H1 (cell line): ENCODE results near the gene GALNT2. TPM values are rescaled to one million over a fixed set of nuclear protein-coding genes. Genes with fewer than 3 reads are reported as not detected.

ENCODE experiments used
- CTCF ChIA-PET: fragments of 300-600 bp; sonication (Branson Sonifier 250); formaldehyde crosslinking; loops from one replicate; lab custom pipeline; 2021; ENCODE audit not compliant: partially characterized antibody; lab: Charles Lee
- POLR2A ChIA-PET: fragments of 300-600 bp; sonication (Branson Sonifier 250); formaldehyde crosslinking; loops from one replicate; lab custom pipeline; 2021; ENCODE audit warnings: inconsistent platforms; ENCODE audit not compliant: partially characterized antibody; lab: Charles Lee
- DNase-seq, 2 experiments: peaks; one replicate each; pipeline versions ENCODE4 v3.0.0 to v3.0.0-alpha.2; 2010 to 2022; ENCODE audit warnings: low spot score in 2 of 2, low read depth in 1 of 2, mixed read lengths in 1 of 2
- FAIRE-seq: peaks from 2 replicates; lab custom pipeline; 2011; peaks lifted over from hg19 to GRCh38; lab: Jason Lieb, UNC
- H2AFZ ChIP-seq: 2 replicates; pipeline ENCODE4 v1.8.1; 2012; ENCODE audit warnings: low read length, inconsistent platforms
- H2AK5ac ChIP-seq: 2 replicates; pipeline ENCODE4 v1.6.1; 2013; ENCODE audit warnings: low read depth, low read length
- H2BK120ac ChIP-seq: replicated peaks from 2 replicates; pipeline ENCODE3; 2013; ENCODE audit warnings: low read depth, low read length, inconsistent platforms
- H2BK12ac ChIP-seq: 2 replicates; pipeline ENCODE4 v1.6.1; 2013; ENCODE audit warnings: low read depth, low read length
- H2BK15ac ChIP-seq: 2 replicates; pipeline ENCODE4 v1.6.1; 2013; ENCODE audit warnings: low read length
- H2BK20ac ChIP-seq: 2 replicates; pipeline ENCODE4 v1.6.1; 2013; ENCODE audit warnings: low read length
- H2BK5ac ChIP-seq: 2 replicates; pipeline ENCODE4 v1.6.1; 2013; ENCODE audit warnings: low read depth, low read length
- H3K14ac ChIP-seq: 2 replicates; pipeline ENCODE4 v1.6.1; 2013; ENCODE audit warnings: inconsistent platforms; ENCODE audit not compliant: insufficient read length
- H3K18ac ChIP-seq: 2 replicates; pipeline ENCODE4 v1.6.1; 2013; ENCODE audit warnings: low read length; ENCODE audit errors: extremely low read depth
- H3K23ac ChIP-seq: 2 replicates; pipeline ENCODE4 v1.6.1; 2013; ENCODE audit warnings: inconsistent platforms; ENCODE audit not compliant: insufficient read length
- H3K23me2 ChIP-seq: 2 replicates; pipeline ENCODE4 v1.6.1; 2013; ENCODE audit warnings: low read depth, low read length
- H3K27ac ChIP-seq: 2 replicates; pipeline ENCODE4 v1.6.1; 2011; ENCODE audit warnings: low read depth, low read length, inconsistent platforms
- H3K27me3 ChIP-seq, 4 experiments: replicated peaks in 1 of 4; 1 replicate in 1 of 4; 2 replicates in 3 of 4; pipeline versions ENCODE4 v1.6.1 to v1.8.1; 2011 to 2013; ENCODE audit warnings: low read length in 3 of 4, mild to moderate bottlenecking in 3 of 4, inconsistent platforms in 2 of 4, mixed read lengths in 2 of 4, moderate library complexity in 1 of 4; ENCODE audit not compliant: control insufficient read depth in 3 of 4, insufficient read depth in 3 of 4; ENCODE audit errors: extremely low read depth in 1 of 4
- H3K36me3 ChIP-seq, 4 experiments: 2 replicates each; pipeline versions ENCODE4 v1.6.1 to v1.8.1; 2011 to 2013; ENCODE audit warnings: mild to moderate bottlenecking in 4 of 4, low read length in 3 of 4, moderate library complexity in 2 of 4, control low read depth in 1 of 4, inconsistent platforms in 1 of 4; ENCODE audit not compliant: insufficient read depth in 4 of 4, control insufficient read depth in 2 of 4
- H3K4ac ChIP-seq: replicated peaks from 2 replicates; pipeline ENCODE3; 2013; ENCODE audit warnings: low read length, low read depth, mixed read lengths, inconsistent platforms; ENCODE audit not compliant: insufficient read length
- H3K4me1 ChIP-seq, 4 experiments: replicated peaks in 1 of 4; 1 replicate in 1 of 4; 2 replicates in 3 of 4; pipeline versions ENCODE4 v1.6.1 to v1.8.1; 2011 to 2013; ENCODE audit warnings: low read length in 3 of 4, inconsistent platforms in 2 of 4, mixed read lengths in 1 of 4; ENCODE audit not compliant: insufficient read depth in 4 of 4, control insufficient read depth in 3 of 4
- H3K4me2 ChIP-seq, 2 experiments: 2 replicates each; pipeline versions ENCODE4 v1.6.1 to v1.8.1; 2011 to 2013; ENCODE audit warnings: low read depth in 2 of 2, low read length in 2 of 2, control low read depth in 1 of 2, inconsistent platforms in 1 of 2, mild to moderate bottlenecking in 1 of 2; ENCODE audit not compliant: insufficient read depth in 1 of 2
- H3K4me3 ChIP-seq, 4 experiments: fragments of 200-600, 300-600 bp in 1 of 4; sonication (generic), shearing (Covaris generic), sonication (Bioruptor Twin) in 1 of 4; 2 replicates each; pipeline versions ENCODE4 v1.5.1 to v1.8.1; 2011 to 2016; ENCODE audit warnings: low read length in 4 of 4, low read depth in 3 of 4, control low read depth in 2 of 4, inconsistent platforms in 2 of 4, mild to moderate bottlenecking in 2 of 4, mixed read lengths in 1 of 4, moderate library complexity in 1 of 4; ENCODE audit not compliant: insufficient read depth in 2 of 4; ENCODE audit errors: extremely low read depth in 1 of 4
- H3K56ac ChIP-seq: replicated peaks from 2 replicates; pipeline ENCODE3; 2013; ENCODE audit warnings: low read depth, mild to moderate bottlenecking, mixed read lengths, low read length, inconsistent platforms; ENCODE audit not compliant: insufficient read length
- H3K79me1 ChIP-seq: 2 replicates; pipeline ENCODE4 v1.6.1; 2013; ENCODE audit warnings: low read depth, low read length, control low read depth
- H3K79me2 ChIP-seq, 2 experiments: 2 replicates each; pipeline versions ENCODE4 v1.6.1 to v1.8.1; 2012 to 2013; ENCODE audit warnings: low read length in 2 of 2, mild to moderate bottlenecking in 2 of 2, inconsistent platforms in 1 of 2; ENCODE audit not compliant: insufficient read depth in 2 of 2, control insufficient read depth in 1 of 2
- H3K9ac ChIP-seq, 4 experiments: replicated peaks in 1 of 4; 1 replicate in 1 of 4; 2 replicates in 3 of 4; pipeline versions ENCODE4 v1.6.1 to v1.8.1; 2011 to 2013; ENCODE audit warnings: low read depth in 3 of 4, low read length in 3 of 4, control low read depth in 2 of 4, mild to moderate bottlenecking in 2 of 4, moderate library complexity in 2 of 4, inconsistent platforms in 1 of 4; ENCODE audit errors: extremely low read depth in 1 of 4
- H3K9me3 ChIP-seq, 2 experiments: 2 replicates each; pipeline versions ENCODE4 v1.6.1 to v1.8.1; 2012 to 2013; ENCODE audit warnings: mild to moderate bottlenecking in 2 of 2, moderate library complexity in 2 of 2, control low read depth in 1 of 2, inconsistent platforms in 1 of 2, low read depth in 1 of 2, low read length in 1 of 2, mixed read lengths in 1 of 2; ENCODE audit not compliant: insufficient read depth in 2 of 2
- H4K20me1 ChIP-seq, 2 experiments: replicated peaks in 1 of 2; 2 replicates each; pipeline versions ENCODE3 to v1.8.1; 2011 to 2013; ENCODE audit warnings: inconsistent platforms in 2 of 2, low read length in 2 of 2, mild to moderate bottlenecking in 1 of 2; ENCODE audit not compliant: insufficient read depth in 2 of 2, control insufficient read depth in 1 of 2
- H4K5ac ChIP-seq: 2 replicates; pipeline ENCODE4 v1.6.1; 2013; ENCODE audit warnings: low read length, low read depth, mixed read lengths, inconsistent platforms; ENCODE audit not compliant: insufficient read length
- H4K8ac ChIP-seq: 2 replicates; pipeline ENCODE4 v1.8.0; 2013; ENCODE audit warnings: mild to moderate bottlenecking, moderate library complexity, low read length, inconsistent platforms; ENCODE audit not compliant: insufficient read depth; ENCODE audit errors: extremely low read depth
- H4K91ac ChIP-seq: replicated peaks from 2 replicates; pipeline ENCODE3; 2013; ENCODE audit warnings: low read length, mixed read lengths, inconsistent platforms; ENCODE audit not compliant: insufficient read length
- TEAD4 ChIP-seq: IDR thresholded peaks from 2 replicates; pipeline ENCODE4 v1.6.1; 2012; ENCODE audit warnings: low read depth, low read length, inconsistent platforms, mixed read lengths
- WGBS, 2 experiments: shearing (Covaris generic) in 1 of 2; methylation state at CpG; one replicate each; pipeline versions ENCODE4 v1.1.6 to v1.1.7; 2013 to 2015; ENCODE audit warnings: low lambda C conversion rate in 2 of 2, mixed read lengths in 2 of 2, inconsistent platforms in 1 of 2, low coverage in 1 of 2, missing lambda C conversion rate in 1 of 2; ENCODE audit not compliant: insufficient replicate concordance in 2 of 2, insufficient coverage in 1 of 2, insufficient read length in 1 of 2; ENCODE audit errors: extremely low coverage in 1 of 2, missing lambda C conversion rate in 1 of 2; 5-methylcytosine and 5-hydroxymethylcytosine counted together
- polyA plus RNA-seq, 7 experiments: library from polyadenylated mRNA; depleted of rRNA in 3 of 7; stranded (reverse) in 5 of 7; unstranded in 2 of 7; fragments of >200 nt in 5 of 7; fragments of 200-250 nt in 2 of 7; gene quantifications; 1 replicate in 5 of 7; 2 replicates in 1 of 7; 4 replicates in 1 of 7; pipeline versions ENCODE4 v1.2.1 to v1.2.3, GENCODE V29; 2011 to 2013; ENCODE audit warnings: missing spikeins in 2 of 7, mixed read lengths in 2 of 7
- total RNA-seq: library from RNA; stranded (reverse); fragmentation: NEBNext Ultra II Directional; extraction: Animal tissue kit (Norgen Biotek cat#: 25700); gene quantifications from 2 replicates; pipeline ENCODE4 v1.2.1, GENCODE V29; 2021

Gene GALNT2
- total and polyA plus RNA-seq, 2 of the 8 experiments (the other 6 are each of a cell fraction or from before 2014, with no cell fraction given): 34.5 to 75.3 TPM

GRCh38 chr1:230128569-230129285 lies 61.7 kb downstream of the GALNT2 start:
- ChIA-PET POLR2A (no interaction called here), CTCF (interaction anchor here (0.6 to 6.4 kb wide), 4 partner anchors 7 to 39 kb away, joined by 3 to 44 read pairs (median 4); no protein-coding TSS in a partner anchor)

More at GRCh38 chr1:230128569-230129285, 61.7 kb downstream of the GALNT2 start:
- Histone ChIP-seq H2BK12ac (no peak overlapping the region), H3K4me1 (peaks cover 5 to 19% (median 12%) of the 10 kb centered on the region in 4 experiments), H2AFZ (no peak overlapping the region), H2BK15ac (no peak overlapping the region), H3K9me3 (no peaks in the 10 kb centered on the region), H3K27ac (no peak overlapping the region), H3K79me2 (peaks cover 3 to 78% of the 10 kb centered on the region in 2 experiments; a peak in 2 of 4 replicates), H3K18ac (no peak overlapping the region), H3K4ac (no peak overlapping the region), H2AK5ac (no peak overlapping the region), H3K79me1 (peaks cover 3% of the 10 kb centered on the region; the same call in 1 of the 2 replicates), H4K20me1 (peaks cover 0 to 8% of the 10 kb centered on the region in 2 experiments), H3K9ac (no peak overlapping the region), H4K8ac (0 out of 2 replicates have a peak overlapping the region, but pooled peaks have one; percentile 21), H3K4me3 (no peak overlapping the region), H3K27me3 (no peaks in the 10 kb centered on the region), H3K4me2 (no peak overlapping the region), H2BK20ac (no peak overlapping the region), H3K23me2 (no peaks in the 10 kb centered on the region), H3K56ac (no peak overlapping the region), H4K91ac (no peak overlapping the region), H4K5ac (no peak overlapping the region), H3K14ac (no peak overlapping the region), H2BK5ac (no peak overlapping the region), H3K36me3 (no peaks in the 10 kb centered on the region), H3K23ac (no peak overlapping the region), H2BK120ac (no peak overlapping the region)
- WGBS, 2 experiments: 83% methylated on average over 15 of the region's 15 CpGs; no CpG with 5 or more reads in 1 of the 2 experiments
- DNase-seq: no peak
- FAIRE-seq: no peak
- no peak for TF ChIP-seq TEAD4
